SW480 (cell line): Measurements from ENCODE around the gene ZNF615.
"Not testable (repeated sequence)": the region's sequence is repeated elsewhere in the genome, so short reads cannot be mapped to it uniquely, and the experiment has no call there.

Experiments
- DNase-seq: peaks from one replicate; pipeline ENCODE4 v3.0.0-alpha.2; 2016; ENCODE audit warnings: low spot score

The ZNF615 gene

GRCh38 chr19:52007806-52008557, at the start of gene ZNF615:
Gene ZNF615 (minus strand): TSS chr19:52008211. CDS start chr19:52003711, 4,500 bp downstream.
- DNase-seq, result peak; percentile 81

DNA sequence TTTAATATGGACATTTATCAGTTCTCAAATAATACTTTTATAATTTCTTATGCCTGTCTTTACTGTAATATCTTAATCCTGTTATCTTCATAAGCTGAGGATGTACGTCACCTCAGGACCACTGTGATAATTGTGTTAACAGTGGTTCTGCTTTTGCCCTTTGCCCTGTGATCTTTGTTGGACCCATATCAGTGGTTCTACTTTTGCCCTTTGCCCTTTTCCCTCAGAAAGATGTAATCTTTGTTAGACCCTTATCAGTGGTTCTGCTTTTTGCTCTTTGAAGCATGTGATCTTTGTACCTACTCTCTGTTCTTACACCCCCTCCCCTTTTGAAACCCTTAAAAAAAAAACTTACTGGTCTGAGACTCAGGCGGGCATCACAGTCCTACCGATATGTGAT, 48.5 kb upstream of the ZNF615 start:
- DNase-seq, result not testable (repeated sequence)

DNA sequence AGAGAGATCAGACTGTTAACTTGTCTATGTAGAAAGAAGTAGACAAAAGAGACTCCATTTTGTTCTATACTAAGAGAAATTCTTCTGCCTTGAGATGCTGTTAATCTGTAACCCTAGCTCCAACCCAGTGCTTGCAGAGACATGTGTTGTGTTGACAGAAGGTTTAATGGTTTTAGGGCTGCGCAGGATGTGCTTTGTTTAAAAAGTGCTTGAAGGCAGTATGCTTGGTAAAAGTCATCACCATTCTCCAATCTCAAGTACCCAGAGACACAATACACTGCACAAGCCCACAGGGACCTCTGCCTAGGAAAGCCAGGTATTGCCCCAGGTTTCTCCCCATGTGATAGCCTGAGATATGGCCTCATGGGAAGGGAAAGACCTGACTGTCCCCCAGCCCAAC, 43.7 kb upstream of the ZNF615 start:
- not testable (repeated sequence) for DNase-seq

GRCh38 chr19:52048555-52049501, 40.8 kb upstream of the ZNF615 start, which contains the start of gene ZNF432:
Gene ZNF432 (minus strand): TSS chr19:52048838. CDS start chr19:52046868, 1,970 bp downstream.
- DNase-seq, result peak; percentile 87

GRCh38 chr19:52039169-52039568, 31.2 kb upstream of the ZNF615 start:
- DNase-seq, result no peak

GRCh38 chr19:52034051-52034728, 26.2 kb upstream of the ZNF615 start:
- no peak for DNase-seq

- DNase-seq, result no peak
These were observed 20.7 kb upstream of the ZNF615 start for GRCh38 chr19:52028780-52029123.

DNA sequence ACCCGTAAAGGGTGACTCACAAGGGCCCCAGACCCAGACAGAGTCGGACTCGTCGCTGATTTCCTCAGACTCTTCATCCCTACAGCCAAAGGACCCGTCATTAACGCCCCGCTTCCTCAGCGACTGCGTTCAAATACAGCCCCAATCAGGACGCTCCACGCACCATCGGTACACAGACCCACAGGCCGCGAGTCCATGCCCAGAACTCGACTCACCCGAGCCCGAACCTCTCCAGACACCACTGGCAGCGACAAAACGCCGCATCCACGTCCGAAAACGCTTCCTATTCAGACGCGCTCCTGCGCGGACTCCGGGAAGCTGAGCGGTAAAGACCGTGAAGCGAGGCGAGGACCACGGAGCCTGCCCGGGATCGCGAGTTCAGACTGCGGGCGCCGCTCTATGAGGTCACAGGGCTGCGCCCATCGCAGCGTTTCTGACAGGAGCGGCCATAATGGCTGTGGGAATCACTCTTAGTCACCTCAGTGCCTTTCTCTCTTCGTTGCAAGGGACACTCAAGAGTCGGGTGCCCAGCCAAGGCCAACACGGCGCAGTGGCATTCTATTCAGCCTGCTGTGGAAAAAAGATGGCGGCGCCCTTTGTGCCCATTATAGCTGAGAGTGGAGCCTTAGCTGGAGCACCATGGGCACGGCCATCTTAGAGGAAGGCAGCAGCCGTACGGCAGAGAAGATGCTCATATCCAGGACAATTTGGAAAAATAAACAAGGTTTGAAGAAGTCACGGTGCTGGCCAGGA, 20.2 kb upstream of the ZNF615 start, which contains the start of gene ZNF614:
Gene ZNF614 (minus strand): TSS at position 353 of the 753 bp plus-strand sequence. CDS start 2,634 bp downstream, outside the sequence.
- peak; percentile 92 for DNase-seq

- not testable (repeated sequence) for DNase-seq
These were observed 18.4 kb upstream of the ZNF615 start for GRCh38 chr19:52026255-52026990.

DNA sequence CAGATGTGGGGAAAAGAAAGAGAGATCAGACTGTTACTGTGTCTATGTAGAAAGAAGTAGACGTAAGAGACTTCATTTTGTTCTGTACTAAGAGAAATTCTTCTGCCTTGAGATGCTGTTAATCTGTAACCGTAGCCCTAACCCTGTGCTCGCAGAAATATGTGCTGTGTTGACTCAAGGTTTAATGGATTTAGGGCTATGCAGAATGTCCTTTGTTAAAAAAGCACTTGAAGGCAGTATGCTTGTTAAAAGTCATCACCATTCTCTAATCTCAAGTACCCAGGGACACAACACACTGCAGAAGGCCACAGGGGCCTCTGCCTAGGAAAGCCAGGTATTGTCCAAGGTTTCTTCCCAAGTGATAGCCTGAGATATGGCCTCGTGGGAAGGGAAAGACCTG, 16.5 kb upstream of the ZNF615 start:
- not testable (repeated sequence) for DNase-seq

DNA sequence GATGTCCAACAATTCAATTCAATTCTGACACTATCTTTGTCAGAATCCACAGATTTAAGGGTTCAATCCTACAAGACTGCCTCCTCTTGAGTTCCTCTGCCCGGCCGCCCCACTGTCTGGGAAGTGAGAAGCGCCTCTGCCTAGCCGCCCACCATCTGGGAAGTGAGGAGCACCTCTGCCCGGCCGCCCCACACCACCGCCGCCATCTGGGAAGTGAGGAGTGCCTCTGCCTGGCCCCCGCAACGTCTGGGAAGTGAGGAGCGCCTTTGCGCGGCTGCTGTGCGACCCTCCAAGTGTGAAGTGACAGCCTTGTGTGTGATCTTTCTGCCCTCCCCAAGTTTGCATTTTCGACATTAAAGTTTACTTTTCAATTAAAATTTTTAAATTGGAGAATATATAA, 14.2 kb upstream of the ZNF615 start:
- DNase-seq, result no peak

- no peak for DNase-seq
These were observed 12.5 kb upstream of the ZNF615 start for GRCh38 chr19:52020506-52020905.

DNA sequence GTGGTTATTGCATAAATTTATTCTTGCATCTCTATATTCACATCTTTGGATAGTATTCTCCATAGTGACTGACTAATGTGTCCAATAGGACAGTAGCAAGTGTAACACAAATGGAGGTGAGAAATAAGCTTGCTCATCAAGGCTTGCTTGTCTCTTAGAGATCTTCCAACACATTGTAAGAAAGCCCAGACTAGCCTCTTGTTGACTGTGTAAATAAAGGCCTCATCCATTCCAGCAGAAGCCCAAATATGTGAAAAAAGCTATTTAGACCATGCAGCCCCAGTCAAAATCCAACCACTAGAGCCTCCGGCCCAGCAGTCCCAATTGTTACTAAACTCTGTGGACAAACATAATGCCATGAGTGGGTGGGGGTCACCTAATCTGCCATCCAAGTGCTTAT, 2.7 kb upstream of the ZNF615 start:
- no peak for DNase-seq

DNA sequence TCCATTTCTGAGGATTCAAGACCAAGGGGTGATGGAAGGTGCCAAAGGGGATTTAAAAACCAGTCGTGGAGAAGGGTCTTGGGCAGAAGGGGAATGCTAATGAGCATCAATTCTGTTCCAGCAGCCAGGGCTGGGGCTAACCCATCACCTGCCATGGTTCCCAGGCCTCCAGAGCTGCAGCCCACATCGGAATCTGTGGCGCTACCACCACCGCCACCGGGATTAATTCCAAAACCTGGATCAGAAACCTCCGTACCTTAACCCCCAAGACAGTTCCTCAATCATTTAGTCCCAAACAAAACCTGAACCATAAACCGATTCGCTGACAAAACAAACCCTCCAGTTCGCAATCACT, 583 bp downstream of the ZNF615 start:
- DNase-seq, result no peak

- DNase-seq, result no peak
These were observed 13.9 kb downstream of the ZNF615 start for GRCh38 chr19:51994048-51994644.

- no peak for DNase-seq
These were observed 14.6 kb downstream of the ZNF615 start for GRCh38 chr19:51993422-51993821.

GRCh38 chr19:51986309-51987291, 21.4 kb downstream of the ZNF615 start, which contains the start of gene ZNF350:
Gene ZNF350 (minus strand): TSS chr19:51986840. CDS start chr19:51974360, 12,480 bp downstream.
- DNase-seq, result peak; percentile 89

- no peak for DNase-seq
These were observed 24.6 kb downstream of the ZNF615 start for GRCh38 chr19:51983361-51983760.

GRCh38 chr19:51980926-51981325, 27.1 kb downstream of the ZNF615 start:
- not testable (repeated sequence) for DNase-seq
